PC-3 (cell line): ENCODE results near the gene ESR1.

ENCODE experiments used
- EZH2 ChIP-seq: fragments of 300-600 bp; sonication (generic); IDR thresholded peaks from one replicate; pipeline ENCODE4 v1.6.1; 2017; ENCODE audit warnings: antibody characterized with exemption, mild to moderate bottlenecking, low read length; ENCODE audit not compliant: unreplicated experiment
- EZH2phosphoT487 ChIP-seq: fragments of 300-600 bp; sonication (generic); IDR thresholded peaks from 2 replicates; pipeline ENCODE4 v1.6.1; 2018; ENCODE audit warnings: mild to moderate bottlenecking, antibody characterized with exemption, low read length, borderline replicate concordance
- TF ChIP-seq, protein P1 (sequence below): fragments of 300-600 bp; sonication (generic); conservative IDR thresholded peaks from 2 replicates; pipeline ENCODE4 v1.5.1; 2017; ENCODE audit warnings: antibody characterized with exemption, low read depth, mild to moderate bottlenecking, low read length

DNA sequence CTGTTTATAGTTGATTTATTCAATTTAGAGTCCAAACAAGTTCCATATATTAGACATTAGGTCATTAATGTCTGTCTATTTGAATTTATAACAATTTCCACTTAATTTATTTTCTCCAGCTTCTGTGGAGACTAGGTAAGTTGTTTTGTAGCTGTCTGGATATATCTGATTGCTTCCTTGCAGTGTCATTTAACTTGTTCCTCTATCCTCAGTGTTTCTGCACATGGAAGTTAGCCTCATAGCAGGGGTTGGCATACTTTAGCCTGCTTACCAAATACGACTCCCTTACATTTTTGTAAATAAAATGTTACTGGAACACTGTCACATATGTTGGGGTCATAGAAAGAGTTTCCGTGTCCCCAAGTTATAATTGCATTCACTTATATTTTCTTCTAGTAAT, 216.1 kb downstream of the ESR1 start:
- TF ChIP-seq, protein P1, sequence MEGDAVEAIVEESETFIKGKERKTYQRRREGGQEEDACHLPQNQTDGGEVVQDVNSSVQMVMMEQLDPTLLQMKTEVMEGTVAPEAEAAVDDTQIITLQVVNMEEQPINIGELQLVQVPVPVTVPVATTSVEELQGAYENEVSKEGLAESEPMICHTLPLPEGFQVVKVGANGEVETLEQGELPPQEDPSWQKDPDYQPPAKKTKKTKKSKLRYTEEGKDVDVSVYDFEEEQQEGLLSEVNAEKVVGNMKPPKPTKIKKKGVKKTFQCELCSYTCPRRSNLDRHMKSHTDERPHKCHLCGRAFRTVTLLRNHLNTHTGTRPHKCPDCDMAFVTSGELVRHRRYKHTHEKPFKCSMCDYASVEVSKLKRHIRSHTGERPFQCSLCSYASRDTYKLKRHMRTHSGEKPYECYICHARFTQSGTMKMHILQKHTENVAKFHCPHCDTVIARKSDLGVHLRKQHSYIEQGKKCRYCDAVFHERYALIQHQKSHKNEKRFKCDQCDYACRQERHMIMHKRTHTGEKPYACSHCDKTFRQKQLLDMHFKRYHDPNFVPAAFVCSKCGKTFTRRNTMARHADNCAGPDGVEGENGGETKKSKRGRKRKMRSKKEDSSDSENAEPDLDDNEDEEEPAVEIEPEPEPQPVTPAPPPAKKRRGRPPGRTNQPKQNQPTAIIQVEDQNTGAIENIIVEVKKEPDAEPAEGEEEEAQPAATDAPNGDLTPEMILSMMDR: no peak
- TF ChIP-seq EZH2: no peak
- TF ChIP-seq EZH2phosphoT487: no peak
